K562 (cell line): ENCODE measurements around the gene SHISA3. TPM values are rescaled to one million over a fixed set of nuclear protein-coding genes. Genes with fewer than 3 reads are reported as not detected.

ENCODE experiments used
- CBFA2T3 ChIP-seq: fragments of 450-650 bp; IDR thresholded peaks from 2 replicates; pipeline ENCODE4 v1.6.1; 2017
- FOXA3 ChIP-seq, 2 experiments: fragments of 450-650 bp in 1 of 2; sonication (generic) in 1 of 2; formaldehyde crosslinking; IDR thresholded peaks in 1 of 2; conservative IDR thresholded peaks in 1 of 2; 2 replicates each; pipeline versions ENCODE4 v1.4.0 to v1.8.0; 2020 to 2022; ENCODE audit warnings: mild to moderate bottlenecking in 2 of 2, missing genetic modification reagents in 1 of 2
- HNRNPH1 ChIP-seq: fragments of 200-400 bp; formaldehyde crosslinking; optimal IDR thresholded peaks from 2 replicates; pipeline ENCODE3; 2017; ENCODE audit warnings: low read depth, mild to moderate bottlenecking, low read length, moderate library complexity
- MNT ChIP-seq, 2 experiments: fragments of 450-650 bp; conservative IDR thresholded peaks; 2 replicates each; pipeline ENCODE4 v1.6.1; 2017; ENCODE audit warnings: mild to moderate bottlenecking in 2 of 2, moderate library complexity in 2 of 2
- PML ChIP-seq: IDR thresholded peaks from 2 replicates; pipeline ENCODE4 v1.6.1; 2012; ENCODE audit warnings: low read length, inconsistent platforms
- RCOR1 ChIP-seq, 2 experiments: IDR thresholded peaks; 2 replicates each; pipeline ENCODE4 v1.6.1; 2012; ENCODE audit warnings: low read depth in 2 of 2, low read length in 2 of 2, borderline replicate concordance in 1 of 2, improper control_type of control experiment in 1 of 2
- TEAD2 ChIP-seq: fragments of 450-650 bp; IDR thresholded peaks from 2 replicates; pipeline ENCODE4 v1.6.1; 2016; ENCODE audit warnings: missing genetic modification characterization, control low read depth, missing compliant biosample characterization
- ZEB2 ChIP-seq: fragments of 450-650 bp; IDR thresholded peaks from 2 replicates; pipeline ENCODE4 v1.6.1; 2016
- ZNF354B ChIP-seq: fragments of 250-450 bp; sonication (Bioruptor Pico); IDR thresholded peaks from 2 replicates; pipeline ENCODE4 v1.4.0; 2020
- ZSCAN29 ChIP-seq: fragments of 450-650 bp; IDR thresholded peaks from 2 replicates; pipeline ENCODE4 v1.6.1; 2017
- polyA plus RNA-seq, 8 experiments: library from polyadenylated mRNA; depleted of rRNA in 4 of 8; stranded (reverse) in 5 of 8; unstranded in 3 of 8; fragments of >200 nt; fragmentation: Nextera tagmentation in 2 of 8; fragmentation: Illumina TruSeq in 1 of 8; extraction: Ambion mirVana in 2 of 8; extraction: Trizol in 1 of 8; gene quantifications; 2 replicates each; pipeline versions ENCODE4 v1.2.1 to v1.2.3, GENCODE V29; 2011 to 2014; ENCODE audit warnings: inconsistent platforms in 1 of 8, missing spikeins in 1 of 8
- total RNA-seq, 7 experiments: library from RNA; depleted of rRNA in 6 of 7; stranded (reverse); fragments of >200 nt in 6 of 7; fragmentation: Illumina TruSeq in 2 of 7; extraction: Trizol in 2 of 7; gene quantifications; 2 replicates each; pipeline versions ENCODE4 v1.2.1 to v1.2.3, GENCODE V29; 2011 to 2021; ENCODE audit warnings: low replicate concordance in 1 of 7
- TF ChIP-seq, protein P1 (sequence below): IDR thresholded peaks from 3 replicates; pipeline ENCODE4 v1.6.1; 2011; ENCODE audit warnings: borderline replicate concordance, mild to moderate bottlenecking; ENCODE audit not compliant: insufficient read length, insufficient read depth

Gene SHISA3
- total and polyA plus RNA-seq, 9 of the 15 experiments (the other 6 are each of a cell fraction or from before 2014, with no cell fraction given), result not detected

GRCh38 chr4:42396361-42396751, 932 bp upstream of the SHISA3 start (continued):
- TF ChIP-seq MNT (conservative IDR thresholded peaks at IDR 0.05) (no peak), ZEB2 (no peak), FOXA3 (CRISPR knock-in tag; conservative IDR thresholded peaks at IDR 0.05 in 1 of 2, IDR thresholded peaks at IDR 0.05 in 1 of 2) (no peak), PML (no peak), RCOR1 (IDR thresholded peaks at IDR 0.05; ENCODE audit: borderline replicate concordance in 1 of 2, low read depth in 2 of 2, low read length in 2 of 2) (no peak), HNRNPH1 (no peak), ZNF354B (CRISPR knock-in tag) (no peak), TEAD2 (tag) (no peak), ZSCAN29 (no peak), CBFA2T3 (no peak)
- TF ChIP-seq, protein P1, sequence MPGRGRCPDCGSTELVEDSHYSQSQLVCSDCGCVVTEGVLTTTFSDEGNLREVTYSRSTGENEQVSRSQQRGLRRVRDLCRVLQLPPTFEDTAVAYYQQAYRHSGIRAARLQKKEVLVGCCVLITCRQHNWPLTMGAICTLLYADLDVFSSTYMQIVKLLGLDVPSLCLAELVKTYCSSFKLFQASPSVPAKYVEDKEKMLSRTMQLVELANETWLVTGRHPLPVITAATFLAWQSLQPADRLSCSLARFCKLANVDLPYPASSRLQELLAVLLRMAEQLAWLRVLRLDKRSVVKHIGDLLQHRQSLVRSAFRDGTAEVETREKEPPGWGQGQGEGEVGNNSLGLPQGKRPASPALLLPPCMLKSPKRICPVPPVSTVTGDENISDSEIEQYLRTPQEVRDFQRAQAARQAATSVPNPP, result no peak
